Activated effector memory CD4-positive, alpha-beta T cell treated with Interleukin-2 at 50 U/mL for 16 hours (primary cell): Measurements from ENCODE around the gene BHLHE40.
A peak's percentile ranks its signal among the peaks of the same experiment; 100 is the strongest.

ENCODE experiments used
- DNase-seq: peaks from one replicate; pipeline ENCODE4 v3.0.0-alpha.2; 2020

The BHLHE40 gene

DNA sequence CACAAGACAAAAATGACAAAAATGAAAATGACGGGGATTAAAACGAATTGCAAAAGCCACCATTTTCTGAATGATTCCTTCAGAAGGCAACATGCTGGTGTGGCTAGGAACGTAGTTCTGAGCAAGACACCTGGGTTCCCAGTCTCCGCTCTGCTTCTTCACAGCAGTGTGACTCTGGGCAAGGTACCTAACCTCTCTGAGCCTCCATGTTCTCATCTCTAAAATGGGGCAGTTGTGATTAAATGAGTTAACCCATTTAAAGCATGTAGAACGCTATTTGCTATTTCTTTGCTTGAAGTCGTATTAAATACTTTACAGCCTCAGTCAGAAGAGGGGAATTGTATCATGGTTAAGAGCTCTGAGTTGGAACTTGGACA lies 23.6 kb downstream of the BHLHE40 start:
- no peak for DNase-seq

DNA sequence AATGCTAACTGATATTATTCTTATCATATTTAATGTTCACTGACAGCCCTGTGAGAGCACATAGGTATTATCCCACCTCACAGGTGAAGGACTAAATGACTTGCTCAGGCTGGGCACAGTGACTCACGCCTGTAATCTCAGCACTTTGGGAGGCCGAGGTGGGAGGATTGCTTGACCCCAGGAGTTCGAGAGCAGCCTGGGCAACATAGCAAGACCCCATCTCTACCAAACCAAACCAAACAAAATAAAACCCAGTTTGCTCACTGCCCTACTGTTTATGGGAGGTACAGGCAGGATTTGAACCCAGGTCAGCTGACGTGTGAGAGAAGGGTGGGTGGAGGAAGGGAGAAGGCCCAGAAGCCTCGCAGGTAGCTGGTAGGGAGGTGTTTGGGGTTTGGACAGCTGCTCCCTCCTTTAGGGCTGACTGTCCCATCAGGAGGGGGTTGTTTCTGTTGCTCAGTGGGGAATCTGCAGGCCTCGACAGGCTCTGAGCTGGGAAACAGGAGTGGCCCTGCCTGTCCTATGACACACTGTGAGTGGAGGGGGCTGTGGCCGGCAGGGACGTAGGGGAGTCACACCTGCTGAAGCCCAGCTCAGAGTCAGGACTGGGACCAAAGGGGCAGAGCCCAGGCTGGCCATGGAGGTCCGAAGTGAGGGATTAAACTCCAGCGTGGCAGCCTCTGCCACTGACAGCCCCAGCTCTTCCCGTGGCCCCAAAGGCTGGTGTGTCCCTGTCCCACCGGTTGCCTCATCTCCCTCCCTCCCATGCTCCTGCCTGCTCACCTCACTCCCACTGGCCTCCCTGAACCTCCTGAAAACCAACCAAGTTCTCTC lies 25.3 kb downstream of the BHLHE40 start:
- DNase-seq, result no peak

DNA sequence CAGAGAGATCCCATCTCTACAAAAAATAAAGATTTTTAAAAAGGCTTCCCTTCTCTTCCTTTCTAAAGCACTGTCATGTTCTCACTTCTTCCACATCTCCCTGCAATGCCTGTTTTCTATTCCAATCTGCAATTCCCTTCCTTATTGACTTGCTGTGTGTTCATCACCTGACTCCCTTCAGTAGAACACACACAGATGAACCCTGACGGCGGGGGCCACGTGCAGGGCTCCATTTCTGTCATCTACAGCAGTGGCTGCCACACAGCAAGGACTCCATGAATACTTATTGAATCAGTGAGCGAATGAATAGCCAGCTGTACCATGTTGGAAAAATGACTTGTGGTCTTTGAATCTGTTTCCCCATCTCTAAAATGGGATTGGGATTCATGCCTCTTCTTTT lies 26.1 kb downstream of the BHLHE40 start:
- DNase-seq, result no peak

DNA sequence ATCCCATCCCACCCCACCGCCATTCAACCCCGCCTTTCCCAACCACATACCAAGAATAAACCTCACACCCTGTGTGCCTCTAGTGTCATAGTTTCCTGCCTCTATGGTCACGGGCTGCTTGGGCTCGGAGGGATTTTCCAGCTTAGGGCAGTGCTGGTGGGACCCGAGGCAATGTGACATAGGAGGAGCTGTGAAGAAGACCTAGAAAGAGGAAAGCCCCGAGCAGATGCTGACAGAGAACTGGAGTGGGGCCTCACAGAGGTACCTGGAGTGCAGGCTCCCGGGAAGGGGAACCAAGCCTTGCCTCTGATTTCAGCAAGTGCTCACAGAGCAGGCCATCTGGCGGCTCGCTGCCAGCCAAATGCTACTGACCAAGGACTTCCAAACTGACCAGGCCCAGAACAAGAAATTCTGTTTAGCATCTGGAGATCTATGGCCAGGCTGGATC lies 27.5 kb downstream of the BHLHE40 start:
- peak; percentile 43 for DNase-seq

DNA sequence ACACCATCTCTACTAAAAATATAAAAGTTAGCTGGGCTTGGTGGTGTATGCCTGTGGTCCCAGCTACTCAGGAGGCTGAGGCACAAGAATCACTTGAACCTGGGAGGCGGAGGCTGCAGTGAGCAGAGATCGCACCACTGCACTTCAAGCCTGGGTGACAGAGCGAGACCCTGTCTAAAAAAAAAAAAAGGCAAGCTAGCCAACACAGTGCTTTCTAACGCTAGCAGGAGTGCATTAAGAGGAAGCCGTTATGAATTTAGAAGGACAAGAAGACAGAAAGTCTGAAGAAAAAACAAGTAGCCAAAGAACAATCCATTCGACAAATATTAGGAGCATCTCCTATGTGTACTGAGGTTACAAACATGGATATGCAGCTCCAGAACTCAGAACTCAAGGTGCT lies 28.6 kb downstream of the BHLHE40 start:
- no peak for DNase-seq

DNA sequence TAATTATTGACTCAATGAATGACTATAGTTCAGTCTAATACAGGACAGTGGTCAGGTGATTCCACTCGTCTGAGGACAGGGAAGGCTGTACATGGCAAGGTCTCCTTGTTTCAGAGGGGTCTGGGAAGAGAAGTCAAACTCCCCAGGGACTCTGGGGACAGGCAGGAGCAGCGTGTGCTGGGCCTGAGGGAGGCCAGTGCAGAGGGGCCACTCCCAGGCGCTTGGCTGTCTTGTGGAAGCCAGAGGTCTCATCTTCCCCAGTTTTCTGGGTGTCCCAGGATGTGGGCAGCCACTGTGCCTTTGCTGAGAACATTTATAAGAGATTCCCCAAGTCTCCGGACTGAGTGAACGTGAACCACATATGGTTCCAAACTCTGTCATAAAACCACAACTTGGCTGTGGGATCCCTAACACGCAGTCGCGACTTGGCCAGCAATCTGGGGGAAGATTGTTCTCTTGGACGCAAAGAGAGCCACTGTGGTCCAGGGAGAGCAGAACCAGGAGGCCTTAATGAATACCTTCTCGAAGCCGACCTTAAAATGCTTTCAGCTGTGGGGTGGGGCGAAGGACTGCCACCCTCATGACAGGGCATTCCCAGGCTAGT lies 30.4 kb downstream of the BHLHE40 start:
- DNase-seq, result no peak

DNA sequence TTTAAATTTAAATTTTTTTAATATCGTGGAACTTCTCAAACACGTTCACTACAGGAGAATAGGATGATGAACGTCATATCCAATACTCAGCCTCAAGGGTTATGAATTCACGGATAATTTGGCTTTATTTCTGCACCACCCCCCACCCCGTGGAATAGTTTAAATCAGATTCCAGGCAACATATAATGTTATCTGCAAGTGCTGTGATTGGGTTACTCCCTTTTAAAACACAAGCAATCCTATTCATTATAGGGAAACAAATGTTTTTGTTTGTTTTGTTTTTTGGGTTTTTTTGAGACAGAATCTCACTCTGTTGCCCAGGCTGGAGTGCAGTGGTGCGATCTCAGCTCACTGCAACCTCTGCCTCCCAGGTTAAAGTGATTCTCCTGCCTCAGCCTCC lies 30.9 kb downstream of the BHLHE40 start:
- DNase-seq, result no peak

DNA sequence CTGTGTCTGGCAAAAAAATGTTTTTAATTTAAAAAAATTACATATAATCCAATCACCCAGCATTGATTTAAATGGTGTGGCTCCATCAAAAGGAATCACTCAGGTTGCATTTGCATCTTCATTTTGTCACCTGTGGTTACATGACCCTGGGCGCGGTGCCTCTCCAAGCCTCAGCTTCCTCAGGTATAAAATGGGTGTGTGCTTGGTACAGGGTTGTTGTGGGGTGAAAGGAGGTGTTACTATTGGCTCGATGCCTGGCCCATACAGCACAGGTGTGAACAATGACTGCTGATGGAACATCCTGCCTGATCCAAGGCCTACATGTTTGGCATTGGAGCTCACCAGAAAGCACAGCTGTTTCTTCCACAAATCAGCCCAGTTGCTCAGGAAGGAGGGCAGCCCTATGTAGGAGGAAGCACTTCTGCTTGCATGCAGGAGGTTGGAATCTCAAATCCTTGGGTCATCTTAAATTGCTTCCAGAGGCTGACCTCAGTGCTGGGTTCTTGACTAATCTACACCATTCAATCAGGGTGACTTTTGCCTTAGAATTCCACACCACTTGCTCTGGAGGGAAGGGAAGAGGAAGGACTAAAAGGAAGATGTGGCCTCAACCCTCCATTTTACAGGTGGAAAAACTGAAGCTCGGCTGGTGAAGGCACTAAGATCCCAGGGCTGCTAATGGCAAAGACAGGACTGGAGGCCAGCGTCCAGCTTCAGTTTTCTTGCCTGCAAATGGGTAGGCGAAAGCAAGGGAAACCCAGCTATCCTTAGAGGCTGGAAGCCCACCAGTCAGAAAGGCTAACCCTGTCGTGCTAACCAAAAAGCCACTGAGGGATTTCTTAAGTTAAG lies 31.7 kb downstream of the BHLHE40 start:
- peak; percentile 27 for DNase-seq

DNA sequence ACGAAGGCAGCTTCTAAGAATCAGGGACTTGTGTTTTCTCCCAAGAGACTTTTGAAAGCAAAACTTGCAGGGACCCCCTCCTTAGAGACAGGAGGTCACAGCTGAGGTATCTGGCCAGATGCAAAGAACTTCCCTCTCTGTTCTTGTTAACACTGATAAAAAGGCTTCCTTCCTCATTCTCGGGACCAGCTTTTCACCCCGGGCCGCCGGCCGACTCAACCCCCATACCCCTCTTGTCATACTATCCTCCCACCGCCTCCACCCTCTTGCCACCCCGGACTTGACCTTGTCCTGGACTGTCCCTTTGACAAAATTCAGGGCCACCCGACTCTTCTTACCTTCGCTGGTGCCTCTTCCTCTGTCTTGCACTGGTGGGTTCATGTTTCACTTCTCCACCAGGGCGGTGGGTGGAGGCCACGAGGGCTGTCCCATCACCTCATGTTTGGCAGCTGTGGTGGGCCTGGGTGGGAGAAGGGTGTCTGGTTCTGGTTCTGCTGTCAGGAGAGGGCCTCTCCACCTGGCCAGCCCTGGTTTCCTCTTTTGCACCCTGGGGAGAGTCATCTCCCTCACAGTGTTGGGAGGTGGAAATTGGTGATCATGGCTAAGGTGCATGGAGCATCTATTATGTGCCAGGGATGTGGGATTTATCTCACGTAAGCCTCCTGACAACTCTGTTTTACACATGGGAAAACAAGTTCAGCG lies 32.5 kb downstream of the BHLHE40 start:
- no peak for DNase-seq

DNA sequence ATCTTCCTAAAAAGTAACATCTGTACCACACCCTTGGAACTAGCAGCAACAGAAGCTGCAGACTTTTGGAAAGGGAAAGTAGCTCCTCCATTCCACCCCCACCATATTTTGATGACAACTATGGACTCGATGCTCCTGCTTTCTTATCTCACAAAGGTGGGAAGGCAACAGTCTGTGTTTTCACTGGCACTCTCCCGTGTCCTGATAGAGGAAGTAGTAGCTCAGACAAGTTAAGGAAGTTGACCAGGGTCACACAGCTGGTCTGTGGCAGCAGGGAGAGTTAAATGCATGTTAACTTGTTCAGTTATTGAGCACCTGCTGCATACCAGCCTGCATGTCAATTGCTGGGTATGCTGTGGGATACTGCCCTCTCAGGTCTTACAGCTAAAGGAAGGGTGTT lies 33.1 kb downstream of the BHLHE40 start:
- DNase-seq, result no peak

DNA sequence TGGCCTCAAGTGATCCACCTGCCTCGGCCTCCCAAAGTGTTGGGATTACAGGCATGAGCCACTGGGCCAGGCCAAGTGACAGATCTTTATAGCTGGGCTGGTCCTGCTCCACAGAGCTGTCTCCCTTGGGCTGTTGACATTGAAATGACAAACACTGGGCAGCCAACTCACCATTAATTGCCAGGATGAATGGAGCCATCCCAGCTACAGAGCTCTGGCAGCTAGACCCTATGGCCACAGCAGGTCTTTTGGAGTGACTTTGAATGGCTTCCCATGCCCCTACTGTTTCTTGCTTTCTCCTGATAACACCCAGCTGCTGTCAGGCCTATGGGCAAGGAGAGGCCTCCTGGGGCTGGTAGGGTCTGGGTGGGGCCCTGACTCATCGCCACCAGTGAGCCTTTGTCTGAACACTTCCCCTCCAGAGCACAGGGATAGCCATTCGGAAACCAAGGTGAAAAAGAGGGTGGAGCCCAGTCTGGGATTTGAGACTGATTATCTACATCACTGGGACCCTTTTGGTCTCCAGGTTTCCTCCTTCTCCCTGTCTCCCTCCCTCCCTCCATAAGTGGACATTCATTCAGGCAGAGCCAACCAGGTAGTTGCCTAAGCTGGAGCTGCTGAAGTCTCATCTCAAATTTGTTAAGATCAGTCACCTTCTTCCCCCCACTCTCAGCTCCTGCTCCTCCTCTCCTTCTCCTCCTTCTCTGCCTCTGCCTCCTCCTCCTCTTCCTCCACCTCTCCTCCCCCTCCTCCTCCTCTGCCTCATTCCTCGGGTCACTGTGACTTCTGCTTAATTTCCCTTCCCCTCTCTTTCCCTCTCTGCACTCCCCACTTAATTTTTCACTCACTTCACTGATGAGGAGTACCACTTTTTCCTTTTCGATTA lies 34.0 kb downstream of the BHLHE40 start:
- no peak for DNase-seq

DNA sequence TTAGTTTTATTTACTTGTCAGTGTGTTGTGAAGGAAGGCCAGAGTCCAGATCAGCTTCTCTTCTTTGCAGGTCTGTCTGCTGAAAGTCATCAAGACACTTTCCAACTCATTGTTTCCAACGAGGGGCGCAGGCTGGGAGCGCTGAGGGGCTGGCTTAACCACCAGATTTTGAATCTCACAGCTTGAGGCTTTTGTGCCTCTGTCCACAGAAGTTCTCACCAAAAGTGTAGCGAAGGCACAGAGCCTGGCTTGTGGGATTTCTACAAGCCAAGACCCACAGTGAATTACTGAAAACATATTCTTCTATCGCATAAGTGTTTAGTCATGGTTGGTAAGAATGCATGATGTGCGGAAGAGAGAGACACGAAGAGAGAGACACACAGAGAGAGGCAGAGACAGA lies 35.2 kb downstream of the BHLHE40 start:
- DNase-seq, result no peak

DNA sequence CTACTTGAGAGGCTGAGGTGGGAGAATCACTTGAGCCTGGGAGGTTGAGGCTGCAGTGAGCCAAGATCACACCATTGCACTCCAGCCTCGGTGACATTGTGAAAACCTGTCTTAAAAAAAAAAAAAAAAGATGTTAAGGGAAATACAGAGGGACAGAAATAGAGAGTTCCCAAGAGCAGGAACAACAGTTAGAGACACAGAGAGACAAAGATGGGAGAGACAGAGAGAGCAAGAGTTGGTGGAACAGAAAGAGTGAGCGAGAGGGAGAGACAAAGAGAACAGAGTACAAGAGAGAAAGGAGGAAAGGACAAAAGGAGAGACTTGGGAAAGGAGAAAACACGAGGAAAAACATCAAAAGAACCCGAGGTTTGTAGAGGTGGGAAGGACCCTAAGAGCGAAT lies 35.8 kb downstream of the BHLHE40 start:
- DNase-seq, result no peak

DNA sequence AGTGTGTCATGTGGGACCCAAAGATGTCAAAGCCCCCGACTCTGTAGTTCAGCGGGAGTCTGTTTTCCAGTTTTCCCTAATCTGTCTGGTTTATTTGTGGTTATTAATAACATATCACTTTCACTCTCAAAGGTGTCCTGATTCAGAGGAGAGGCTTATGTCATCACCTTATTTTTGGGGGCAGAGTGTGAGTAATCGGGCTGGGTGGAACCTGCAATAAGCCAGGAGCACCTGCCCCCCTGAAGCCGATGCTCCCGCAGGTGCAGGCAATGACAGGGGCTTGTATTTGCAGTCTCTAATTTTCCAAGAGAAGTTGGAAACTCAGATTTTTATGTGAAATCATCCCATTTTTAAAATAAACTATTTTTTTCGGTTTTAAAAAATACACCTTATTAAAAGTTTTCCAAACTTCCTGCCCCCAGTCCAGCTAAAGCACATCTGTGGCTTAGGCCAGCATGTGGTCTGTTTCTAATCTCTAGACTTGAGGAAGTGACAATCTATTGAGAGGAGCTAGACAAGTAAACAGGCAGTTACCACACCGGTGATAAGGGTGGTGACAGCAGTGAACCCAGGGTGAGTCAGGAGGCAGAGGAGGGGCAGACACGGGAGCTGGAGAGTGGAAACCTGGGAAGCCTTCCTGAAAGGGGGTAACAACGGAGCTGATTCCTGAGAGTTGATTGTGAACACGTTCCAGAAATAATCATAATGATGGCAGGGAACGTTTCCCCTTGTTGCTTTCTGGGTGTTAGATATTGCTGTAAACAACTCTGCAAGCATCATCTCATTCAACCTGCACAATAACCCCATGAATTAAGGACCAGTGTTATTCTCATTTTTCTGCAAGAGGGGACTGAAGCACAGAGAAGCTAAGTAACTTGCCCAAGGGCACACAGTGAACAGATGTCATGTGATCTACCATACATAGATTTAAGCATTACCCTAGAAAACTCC lies 37.2 kb downstream of the BHLHE40 start:
- peak; percentile 48 for DNase-seq

DNA sequence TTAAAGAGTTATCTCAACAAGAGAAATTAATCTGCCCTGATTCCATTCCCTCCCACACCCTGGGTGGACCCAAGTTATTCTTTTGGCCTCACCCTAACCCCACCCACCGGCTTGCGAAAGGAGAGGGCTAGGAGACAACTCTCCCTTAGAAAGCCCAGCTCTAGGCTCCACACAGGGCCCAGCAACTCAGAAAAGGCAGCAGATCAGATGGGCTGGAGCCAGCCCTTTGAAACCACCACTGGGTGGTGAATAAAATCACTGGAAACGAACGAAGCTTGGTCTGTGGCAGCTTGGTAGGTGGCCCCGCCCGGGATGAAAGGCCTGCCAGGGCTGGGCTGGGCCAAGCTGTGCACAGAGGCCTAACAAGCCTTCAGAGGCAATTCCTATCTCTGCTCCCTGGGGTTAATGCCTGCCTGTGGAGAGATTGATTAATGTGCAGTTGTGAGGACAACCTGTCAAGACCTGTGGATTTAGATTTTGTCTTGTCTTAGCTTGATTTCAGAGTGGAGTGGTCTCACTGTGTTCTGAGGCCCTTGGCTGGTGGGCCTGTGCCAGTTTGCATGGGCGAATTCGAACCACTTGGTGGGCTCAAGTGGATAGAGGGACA lies 38.8 kb downstream of the BHLHE40 start:
- peak; percentile 24 for DNase-seq

DNA sequence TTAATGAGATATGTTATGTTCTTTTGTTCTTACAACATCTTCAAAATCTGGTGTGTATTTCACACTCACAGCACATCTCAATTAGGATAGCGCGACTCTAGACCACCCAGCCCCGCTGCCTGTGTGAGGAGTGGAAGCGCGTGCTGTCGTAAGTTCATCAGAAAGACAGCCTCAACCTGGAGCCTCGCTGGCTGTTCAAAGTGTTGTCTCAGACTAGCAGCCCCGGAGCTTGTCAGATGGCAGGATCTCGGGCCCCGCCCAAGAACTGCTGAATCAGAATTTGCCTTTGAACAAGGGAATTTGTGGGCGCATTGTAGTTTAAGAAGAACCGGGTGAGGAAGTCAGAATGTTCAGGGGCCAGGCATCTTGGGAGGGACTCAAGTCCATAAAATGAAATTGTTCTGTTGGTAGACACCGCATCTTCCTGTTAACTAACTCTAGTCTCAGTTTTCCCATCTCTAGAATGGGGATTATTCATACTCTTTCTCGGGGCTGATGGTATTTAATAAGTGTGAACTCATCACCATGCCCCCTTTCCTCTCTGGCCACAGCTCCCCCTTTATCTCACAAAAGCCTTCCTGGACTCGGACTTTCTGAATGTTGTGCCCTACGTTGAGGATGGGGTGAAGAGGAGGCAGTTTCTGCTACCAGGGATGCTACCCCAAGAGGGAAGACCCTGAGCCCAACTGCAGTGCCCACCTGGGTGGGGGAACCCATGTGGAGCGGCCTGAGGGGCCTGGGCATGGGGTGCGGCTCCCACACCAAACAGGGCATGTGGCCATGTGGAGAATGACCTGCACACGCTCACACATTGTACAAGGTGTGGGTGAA lies 40.4 kb downstream of the BHLHE40 start:
- DNase-seq, result peak; percentile 79

DNA sequence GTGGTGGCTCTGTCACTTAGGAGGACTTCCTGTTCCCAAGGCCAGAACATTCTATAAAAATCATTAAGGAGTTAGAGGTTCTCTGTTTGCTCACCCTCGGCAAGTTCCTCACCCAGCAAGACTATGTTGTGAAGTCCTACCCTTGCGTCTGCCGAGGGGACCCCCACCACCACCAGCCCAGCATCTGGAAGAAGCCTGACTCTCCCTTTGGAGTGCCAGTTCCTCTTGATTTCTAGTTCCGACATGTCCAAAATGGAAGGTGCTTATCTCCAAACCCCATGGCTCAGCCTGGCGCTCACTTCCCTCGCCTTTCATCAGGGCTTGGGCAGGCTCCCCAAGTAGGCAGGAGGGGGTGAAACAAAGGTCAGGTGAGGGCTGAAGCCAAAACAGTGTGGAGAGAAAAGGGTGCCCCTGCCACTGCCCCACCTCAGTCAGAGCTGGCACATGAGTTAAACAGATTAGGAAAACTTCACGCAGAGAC lies 41.0 kb downstream of the BHLHE40 start:
- no peak for DNase-seq

DNA sequence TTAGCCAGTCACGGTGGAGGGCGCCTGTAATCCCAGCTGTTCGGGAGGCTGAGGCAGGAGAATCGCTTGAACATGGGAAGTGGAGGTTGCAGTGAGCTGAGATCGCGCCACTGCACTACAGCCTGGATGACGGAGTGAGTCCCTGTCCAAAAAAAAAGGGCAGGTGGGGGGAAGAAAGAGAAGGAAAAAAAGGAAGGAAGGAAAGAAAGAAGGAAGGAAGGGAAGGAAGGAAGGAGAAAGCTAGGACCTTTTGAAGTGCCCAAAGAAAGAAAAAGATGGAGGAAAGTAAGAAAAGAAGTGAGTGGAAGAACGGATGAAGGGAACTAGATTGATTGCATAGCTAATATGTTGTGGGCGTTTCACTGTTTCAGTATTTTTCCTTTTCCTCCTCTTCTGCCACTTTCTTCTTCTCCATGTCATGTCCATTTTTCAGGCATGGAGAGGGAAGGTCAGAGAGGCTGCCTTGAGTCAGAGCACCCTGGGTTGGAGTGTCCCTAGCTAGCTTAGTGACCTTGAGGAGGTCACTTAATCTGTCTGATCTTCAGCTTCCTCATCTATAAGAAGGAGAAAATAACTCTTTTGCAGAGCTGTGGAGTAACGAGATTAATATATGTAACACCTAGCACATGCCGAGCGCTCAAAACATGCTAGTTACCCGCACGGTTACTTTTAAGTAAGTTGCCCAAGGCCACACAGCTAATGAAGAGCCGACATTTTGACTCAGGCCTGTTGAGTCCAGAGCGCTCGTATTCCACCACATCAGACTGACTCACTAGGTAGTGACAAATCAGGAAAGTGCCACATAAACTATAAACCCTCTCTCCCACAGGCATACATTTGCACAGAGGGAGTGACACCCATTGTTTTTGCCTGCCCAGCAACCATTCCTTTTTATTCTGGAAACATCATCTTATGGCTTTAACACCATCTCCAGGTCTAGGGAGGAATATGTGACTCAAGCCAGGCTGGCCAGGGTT lies 42.2 kb downstream of the BHLHE40 start:
- no peak for DNase-seq
